Measurements from ENCODE around the gene MBLAC1. TPM values are rescaled to one million over a fixed set of nuclear protein-coding genes. Genes with fewer than 3 reads are reported as not detected.

Gene MBLAC1
- total RNA-seq, 1 donor from 2014 or later, result 4.3 TPM

DNA sequence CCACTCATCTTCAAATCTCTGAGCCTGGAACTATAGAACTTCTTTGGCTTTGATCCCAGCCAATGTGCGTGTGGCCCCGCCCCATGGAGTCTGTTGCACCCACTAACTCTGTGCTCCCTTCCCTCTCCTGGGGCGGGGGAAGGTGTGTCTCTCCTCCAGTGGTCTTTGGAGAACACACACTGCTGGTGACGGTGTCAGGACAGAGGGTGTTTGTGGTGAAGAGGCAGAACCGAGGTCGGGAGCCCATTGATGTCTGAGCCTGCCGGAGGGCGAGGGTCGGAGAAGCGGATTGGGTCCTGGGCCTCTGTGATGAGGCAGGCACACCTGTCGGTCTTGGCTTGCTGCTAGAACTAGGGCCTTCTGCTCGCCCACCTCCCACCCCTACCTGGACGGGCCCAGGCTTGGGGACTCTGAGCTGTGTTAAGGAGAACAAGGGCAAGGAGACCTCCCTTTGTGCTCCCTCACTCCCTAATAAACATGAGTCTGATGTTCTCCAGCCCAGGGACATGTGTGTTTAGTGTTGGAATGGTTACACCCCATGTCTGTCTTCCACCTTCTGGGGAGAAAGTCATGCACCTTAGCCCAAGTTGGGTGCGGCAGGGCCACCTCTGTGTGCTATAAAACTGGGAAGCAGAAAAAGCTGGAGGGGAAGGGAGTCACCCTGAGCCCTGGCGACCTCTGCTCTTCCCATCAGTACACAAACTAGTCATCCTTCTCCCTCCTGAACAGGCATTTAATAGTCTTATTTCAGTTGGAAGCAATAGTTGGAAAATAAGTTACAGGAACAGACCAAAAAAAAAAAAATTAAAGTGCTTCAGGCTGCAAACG lies 27.2 kb downstream of the MBLAC1 start:
- DNase-seq (ENCODE audit: low spot score), result no peak

DNA sequence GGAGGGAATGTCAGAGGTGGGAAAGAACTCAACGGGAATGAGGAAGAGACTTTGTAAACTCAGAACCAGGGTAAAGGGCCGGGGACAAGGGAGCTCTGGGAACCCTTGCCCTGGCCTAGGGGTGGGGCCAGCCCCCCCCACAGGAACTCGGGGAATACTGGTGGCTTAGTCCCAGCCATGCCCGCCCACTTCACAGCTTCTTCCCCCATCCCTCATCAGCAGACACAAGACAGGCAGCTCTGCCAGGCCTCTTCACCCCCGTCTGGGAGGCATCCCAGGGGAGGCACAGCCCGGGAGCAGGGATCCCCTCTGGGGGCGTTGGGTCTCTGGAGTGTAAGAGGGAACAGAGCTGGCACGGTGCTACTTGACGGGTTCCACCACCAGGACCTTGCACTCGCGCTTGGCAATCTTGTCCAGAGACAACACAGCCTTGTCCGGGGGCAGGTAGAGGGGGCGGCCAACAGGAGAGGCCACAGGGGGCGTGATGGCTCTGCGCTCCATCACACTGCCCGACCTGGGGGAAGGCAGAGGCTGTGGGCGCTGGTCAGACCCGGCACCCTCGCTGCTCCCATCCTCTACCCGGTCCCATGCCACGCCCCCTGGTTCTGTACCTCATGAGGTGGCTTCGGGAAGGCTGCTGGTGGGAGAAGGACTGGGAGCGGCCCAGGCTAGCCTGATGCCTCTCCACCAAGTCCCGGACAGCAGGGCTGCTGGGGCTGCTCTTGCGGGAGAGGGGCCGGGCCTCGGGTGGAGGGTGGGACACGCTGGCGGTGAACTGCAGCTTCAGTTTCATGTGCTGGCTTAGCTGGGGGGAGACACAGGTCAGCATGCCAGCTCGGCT lies 28.1 kb downstream of the MBLAC1 start:
- no peak for DNase-seq (ENCODE audit: low spot score)

DNA sequence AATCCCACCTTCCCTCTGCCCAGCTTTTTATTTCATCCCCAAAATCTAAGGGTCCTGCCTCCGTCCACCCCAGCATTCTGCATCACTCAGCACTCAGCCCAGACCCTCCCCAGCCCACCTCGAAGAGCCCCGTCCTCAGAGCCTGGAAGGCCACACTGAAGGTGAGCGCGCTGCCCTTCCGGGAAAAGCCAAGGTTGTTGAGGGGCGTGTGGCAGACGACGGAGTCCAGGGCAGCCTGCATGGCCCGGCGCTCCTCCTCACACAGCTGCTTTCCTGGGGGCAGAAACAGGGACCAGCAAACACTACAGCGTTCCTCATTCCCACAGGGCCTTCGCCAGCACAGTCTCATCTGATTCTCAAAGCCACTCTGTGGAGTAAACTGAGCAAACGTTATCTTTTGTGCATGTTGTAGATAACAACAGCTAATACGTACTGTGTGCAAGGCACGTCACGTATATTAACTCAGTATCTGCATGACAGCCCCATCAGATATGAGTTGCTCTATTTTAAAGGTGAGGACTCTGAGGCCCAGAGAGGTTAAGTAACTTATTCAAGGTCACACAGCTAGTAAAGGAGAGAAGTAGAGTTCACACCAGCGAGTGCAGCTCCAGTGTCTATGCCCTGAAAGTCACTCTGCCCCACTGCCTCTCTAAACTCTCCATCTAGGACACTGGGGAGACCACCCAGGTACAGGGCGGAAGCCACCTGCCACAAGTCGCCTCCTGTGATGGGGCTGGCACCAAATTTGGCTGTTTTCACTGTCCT lies 29.0 kb downstream of the MBLAC1 start:
- no peak for DNase-seq (ENCODE audit: low spot score)

DNA sequence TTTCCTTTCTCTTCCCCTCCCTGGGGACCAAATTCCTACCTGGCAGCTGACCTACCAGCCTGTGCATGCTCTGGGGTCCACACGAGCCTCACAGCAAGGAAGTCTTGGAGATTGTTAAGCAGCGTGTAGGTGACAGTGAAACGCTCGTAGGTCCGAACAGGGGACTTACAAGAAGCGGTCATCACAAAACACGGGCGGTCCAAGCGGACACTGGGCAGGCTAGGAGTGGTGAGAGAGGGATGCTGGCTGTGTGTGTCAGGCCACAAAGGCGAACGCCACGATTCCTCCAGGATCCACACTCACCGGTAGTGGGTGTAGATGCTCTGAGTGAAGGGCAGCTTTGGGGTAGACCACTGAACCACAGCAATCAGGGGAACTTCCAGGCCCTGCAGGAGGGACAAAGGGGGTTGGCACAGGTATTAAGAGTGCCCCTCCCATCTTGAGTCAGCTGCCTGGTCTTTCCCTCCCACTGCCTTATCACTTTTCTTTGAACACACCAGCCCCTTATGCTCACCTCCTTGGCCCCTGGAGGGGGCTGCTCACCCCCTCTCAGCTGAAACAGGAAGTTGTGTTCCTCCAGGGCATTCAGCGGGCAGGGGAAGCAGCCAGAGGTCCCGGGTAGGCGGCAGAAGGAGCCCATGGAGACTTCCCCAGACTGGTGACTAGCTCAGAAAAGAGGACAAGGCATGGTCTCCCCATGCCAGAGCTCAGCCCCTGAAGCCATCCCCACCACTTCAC lies 29.7 kb downstream of the MBLAC1 start:
- DNase-seq (ENCODE audit: low spot score), result no peak

DNA sequence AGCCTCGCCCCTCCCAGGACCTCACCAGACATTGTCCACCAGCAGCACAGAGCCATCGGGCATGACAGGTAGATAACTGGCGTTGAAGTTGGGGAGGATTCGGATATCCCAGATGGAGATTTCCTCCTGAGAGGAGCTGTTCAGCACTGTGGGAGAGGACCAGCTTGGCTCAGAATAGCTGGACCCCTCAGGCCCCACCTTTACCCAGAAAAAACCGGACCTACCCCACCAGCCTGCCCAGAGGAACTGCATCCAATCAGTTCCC lies 30.2 kb downstream of the MBLAC1 start:
- no peak for DNase-seq (ENCODE audit: low spot score)

DNA sequence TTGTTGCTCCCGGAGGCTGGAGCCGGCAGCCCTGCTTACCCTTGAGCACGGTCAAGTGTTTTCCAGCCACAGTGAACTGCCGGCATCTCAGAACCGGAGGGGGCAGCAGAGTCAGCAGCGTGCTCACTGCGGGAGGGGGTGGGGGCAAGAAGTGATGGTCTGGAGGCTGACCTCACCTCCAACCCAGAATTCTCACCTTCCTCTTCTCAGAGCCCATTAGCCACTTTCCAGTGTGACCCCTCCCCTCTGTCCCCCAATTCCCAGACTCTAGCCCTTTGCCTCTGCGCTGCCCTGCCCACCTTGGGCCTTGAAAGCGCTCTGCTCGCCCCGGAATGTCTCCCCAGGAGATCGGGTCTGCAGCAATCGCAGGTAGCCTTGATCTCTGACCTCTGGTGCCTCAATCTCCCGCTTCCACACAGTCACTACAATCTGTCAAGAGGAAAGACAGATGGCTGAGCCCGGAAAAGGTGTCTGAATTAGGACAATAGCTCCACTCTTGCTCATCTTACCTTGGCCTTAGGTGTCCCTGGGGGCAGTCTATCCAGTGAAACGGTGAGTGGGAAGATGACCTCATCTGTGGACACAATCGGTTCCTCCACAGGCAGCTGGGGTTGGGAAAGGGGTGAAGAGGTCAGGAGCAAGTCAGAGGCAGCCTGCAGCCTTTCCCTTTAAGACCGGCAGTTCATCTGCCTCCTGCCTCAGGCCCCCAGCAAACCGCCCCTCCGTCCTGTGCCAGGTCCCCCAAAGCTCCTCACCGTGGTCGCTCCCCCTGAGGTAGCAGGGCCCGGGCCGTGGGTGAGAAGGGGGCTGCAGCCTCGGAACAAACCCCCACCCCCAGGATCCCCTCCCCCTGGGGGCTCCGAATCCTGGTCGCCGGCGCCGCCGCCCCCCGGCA lies 30.8 kb downstream of the MBLAC1 start:
- DNase-seq (ENCODE audit: low spot score), result no peak

DNA sequence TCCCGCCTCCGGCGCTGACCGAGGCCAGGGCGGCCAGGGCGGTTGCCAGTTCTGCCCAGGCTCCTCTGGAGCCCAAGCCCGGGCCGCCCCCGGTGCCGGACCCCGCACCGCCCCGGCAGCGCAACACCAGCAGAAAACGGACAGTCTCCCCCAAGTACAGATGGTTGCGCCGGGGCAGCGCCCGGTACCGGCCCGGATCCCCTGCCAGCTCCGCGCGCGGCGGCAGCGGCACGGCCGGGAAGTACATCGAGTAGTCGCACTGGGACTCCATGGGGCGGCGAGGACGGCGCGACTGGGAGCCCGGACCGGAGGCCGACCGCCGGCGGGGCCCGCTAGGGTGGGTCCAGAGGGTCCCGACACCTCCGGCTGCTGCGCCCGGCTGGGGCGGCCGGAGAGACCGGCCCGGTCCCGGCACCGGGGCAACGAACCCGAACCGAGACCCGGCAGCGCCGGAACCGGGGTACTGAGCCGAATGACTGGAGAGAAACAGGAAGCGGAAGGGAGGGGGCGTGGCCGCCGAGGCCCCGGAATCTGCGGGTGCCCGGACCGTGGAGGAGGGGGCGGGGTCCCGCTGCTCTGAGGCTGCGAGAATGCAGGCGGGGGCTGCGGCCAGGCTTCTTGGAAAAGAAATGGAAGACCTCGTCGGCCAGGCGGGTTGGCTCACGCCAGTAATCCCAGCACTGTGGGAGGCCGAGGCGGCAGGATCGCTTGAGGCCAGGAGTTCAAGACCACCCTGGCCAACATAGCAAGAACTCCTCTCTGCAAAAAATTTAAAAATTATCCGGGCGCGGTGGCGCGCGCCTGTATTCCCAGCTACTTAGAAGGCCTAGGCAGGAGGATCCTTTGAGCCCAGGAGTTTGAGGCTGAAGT lies 31.7 kb downstream of the MBLAC1 start, which contains the start of gene TRAPPC14:
Gene TRAPPC14, minus strand, starts transcription at position 495 of the 870 bp plus-strand sequence. Its CDS starts 224 bp downstream, at position 271.
- peak; percentile 92 for DNase-seq (ENCODE audit: low spot score)

DNA sequence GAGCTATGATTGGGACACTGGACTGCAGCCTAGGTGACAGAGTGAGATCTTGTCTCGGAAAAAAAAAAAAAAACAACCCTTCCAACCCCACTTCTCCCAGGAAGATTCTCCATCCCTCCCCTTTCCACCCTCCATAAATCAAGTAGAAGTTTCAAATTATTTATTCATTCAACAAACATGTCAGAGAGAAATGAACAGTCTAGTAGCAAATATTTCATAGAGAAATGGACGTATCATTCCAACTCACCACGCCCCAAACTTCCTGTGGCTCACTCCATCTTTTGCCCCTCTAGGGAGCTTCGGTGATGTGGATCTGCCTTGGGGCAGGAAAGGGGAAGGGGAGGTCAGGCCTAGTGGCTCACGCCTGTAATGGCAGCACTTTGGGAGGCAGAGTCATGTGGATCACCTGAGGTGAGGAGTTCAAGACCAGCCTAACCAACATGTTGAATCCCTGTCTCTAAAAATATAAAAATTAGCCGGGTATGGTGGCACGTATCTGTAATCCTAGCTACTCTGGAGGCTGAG lies 32.4 kb downstream of the MBLAC1 start:
- DNase-seq (ENCODE audit: low spot score), result no peak

DNA sequence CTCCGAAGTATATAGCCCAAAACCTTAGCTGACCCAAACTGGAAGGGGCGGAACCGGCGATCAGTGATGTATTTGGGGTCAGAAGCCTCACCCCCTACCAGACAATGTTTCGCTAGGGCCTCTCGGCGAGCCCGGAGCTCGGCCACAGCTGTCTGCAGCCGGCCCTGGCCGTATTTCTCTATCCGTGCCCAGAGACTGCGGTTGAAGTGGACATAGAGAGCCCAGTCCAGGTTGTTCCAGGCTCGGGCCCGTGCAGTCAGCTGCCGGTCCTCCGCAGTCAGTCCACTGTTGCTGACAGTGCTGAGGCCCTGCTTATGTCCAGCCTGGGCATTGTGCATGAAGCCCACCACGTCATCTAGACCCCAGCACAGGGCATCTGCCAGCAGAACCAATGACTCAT lies 33.3 kb downstream of the MBLAC1 start:
- DNase-seq (ENCODE audit: low spot score), result no peak

DNA sequence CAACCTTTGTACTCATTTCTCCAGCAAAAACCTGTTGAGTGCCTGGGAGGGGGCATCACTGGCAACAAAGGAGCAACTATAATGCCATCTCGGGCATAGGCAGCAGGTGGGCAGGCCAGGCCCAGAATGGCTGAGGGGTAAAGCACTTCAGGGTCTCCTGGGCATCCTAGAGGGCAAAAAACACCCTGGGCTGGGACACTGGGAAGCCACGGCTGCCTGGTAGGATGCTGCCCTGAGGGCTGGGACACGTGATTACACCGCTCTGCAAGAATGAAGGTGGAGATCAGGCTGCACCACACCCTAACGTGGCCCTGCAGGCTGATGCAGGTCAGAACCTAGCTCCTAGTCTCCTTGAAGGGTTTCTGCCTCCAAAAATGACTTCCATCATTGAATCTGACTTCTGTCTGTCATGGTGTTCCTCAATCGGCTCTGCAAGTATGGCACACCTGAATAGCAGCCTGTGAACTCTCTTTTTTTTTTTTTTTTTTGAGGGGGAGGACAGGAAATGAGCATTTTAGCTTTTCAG lies 36.3 kb downstream of the MBLAC1 start:
- peak; percentile 56 for DNase-seq (ENCODE audit: low spot score)

DNA sequence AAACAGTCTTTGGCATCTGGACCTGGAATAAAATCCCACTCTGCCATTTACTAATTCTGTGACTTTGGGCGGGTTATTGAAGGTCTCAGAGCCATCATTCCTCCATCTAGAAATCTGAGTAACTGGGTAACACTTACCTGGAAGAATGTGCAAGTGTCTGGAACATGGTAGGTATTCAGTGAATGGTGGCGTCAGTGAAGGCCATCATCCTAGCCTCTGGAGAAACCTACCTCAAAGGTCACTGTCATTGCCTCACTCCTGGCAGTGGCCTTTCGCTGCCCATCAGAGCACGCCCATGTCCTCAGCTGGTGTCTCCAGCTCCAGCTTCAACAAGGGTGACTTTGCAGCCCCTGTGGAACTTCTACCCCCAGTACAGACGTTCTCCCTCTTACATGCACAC lies 37.1 kb downstream of the MBLAC1 start:
- DNase-seq (ENCODE audit: low spot score), result no peak

DNA sequence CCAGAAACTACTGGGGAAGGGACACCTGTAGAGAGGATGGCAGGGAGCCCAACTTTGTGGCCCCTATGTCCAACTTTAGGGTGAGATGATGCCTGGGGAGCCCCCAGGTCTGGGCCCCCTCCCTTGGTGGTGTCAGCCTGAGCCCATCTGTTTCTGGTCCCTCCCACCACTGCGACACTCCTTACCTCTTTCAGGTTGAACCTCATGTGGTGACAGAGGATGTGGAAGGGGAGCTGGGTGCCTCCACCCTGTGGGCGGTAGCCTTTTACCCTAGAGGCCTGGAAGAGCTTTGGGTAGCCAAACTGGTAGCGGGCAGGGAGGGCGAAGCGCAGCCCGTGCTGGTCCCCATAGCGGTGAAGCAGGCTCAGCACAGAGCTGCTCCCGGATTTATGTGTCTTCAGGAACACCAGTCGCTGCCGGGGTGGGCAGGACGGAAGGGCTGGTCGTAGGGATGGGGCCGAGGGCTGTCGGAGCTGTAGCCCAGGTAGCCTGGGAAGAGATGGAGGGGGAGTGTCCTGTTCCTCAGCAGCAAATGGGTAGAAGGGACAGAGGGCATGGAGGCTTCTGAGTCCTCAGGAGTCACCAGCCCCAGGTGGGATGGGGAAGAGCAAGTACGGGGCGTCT lies 39.7 kb downstream of the MBLAC1 start:
- no peak for DNase-seq (ENCODE audit: low spot score)

DNA sequence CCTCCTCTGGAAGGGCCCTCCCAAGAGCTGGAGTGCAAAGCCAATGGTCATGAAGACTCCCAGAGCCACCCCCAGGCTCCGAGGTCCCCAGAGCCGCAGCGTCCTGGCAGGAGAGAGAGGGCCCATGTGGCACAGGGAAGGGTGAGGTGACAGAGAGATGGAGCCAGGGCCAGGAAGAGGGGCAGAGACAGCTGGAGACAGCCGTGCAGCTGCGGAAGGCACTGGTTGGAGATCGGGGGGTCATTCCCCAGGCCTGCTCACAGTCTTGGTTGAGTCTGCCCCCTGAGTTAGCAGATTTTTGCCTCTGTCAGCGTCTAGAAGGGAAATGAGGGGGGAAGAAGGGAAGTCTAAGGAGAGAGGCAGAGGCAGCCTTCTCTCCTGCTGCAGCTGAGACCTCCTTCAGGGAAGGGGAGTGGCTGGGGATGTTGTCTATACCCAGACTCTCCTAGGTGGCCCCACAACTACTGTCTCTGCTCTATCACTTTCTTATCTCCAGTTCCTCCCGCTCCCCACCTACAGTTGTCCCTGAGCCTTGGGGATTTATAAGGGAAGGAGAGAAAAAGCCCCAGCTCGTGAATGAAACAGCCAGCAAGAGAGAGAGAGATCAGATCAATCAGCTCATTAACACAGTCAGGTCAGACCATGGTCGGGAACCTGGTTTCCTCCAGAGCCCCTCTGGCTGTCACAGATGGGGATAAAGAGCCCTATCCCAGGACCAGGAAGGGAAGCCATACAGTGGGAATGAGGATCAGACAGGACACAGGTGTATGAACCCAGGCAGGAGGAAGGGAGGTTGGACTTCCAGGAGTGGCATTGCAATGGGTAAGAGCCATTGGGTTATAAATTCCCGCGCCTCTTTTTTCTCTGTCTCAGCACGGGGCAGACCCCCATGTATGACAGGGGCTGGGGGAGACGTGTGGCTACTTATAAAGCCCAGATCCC lies 40.5 kb downstream of the MBLAC1 start:
- DNase-seq (ENCODE audit: low spot score), result no peak

DNA sequence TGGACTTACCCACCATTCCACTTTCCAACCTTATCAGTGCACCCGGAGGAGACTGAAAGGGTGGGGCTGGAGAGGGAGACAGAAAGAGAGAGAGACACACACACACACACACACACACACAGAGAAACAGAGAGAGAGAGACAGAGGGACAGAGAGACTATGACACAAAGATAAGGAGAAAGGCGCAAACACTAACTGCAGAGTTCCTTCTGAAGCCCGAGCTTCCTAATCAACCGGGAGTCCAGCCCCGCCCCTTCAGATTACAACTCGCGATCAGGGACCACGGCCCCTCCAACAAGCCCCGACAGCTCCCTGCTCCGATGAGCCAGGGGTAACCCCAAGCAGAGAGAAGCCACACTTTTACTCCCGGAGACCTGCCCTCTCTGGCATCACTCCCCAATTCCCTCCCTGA lies 41.2 kb downstream of the MBLAC1 start:
- no peak for DNase-seq (ENCODE audit: low spot score)

DNA sequence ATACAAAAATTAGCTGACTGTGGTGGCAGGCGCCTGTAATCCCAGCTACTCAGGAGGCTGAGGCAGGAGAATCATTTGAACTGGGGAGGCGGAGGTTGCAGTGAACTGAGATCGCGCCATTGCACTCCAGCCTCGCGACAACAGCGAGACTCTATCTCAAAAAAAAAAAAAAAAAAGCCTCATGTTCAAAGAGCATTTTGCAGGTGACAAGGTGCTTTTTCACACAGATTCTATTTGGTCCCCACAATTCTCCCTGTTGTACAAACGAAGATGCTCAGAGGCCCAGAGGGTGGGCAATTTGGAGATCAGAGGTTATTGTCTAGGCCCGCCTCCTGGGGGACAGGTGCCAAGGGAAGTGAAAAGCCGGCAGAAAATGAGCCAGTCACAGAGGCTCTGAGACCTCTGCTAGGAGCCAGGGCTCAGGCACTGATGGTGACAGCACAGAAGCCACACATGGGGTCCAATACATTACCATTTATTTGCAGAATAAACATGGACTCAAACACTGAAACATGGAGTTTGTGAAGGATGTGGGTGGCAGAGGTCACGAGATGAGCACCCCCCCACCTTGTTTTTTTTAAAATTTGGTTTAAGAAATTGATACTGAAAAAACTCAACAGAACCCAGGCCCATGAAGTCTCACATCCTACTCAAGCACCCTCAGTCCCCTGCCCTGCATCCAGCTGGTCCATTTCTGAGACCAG lies 42.5 kb downstream of the MBLAC1 start:
- no peak for DNase-seq (ENCODE audit: low spot score)

DNA sequence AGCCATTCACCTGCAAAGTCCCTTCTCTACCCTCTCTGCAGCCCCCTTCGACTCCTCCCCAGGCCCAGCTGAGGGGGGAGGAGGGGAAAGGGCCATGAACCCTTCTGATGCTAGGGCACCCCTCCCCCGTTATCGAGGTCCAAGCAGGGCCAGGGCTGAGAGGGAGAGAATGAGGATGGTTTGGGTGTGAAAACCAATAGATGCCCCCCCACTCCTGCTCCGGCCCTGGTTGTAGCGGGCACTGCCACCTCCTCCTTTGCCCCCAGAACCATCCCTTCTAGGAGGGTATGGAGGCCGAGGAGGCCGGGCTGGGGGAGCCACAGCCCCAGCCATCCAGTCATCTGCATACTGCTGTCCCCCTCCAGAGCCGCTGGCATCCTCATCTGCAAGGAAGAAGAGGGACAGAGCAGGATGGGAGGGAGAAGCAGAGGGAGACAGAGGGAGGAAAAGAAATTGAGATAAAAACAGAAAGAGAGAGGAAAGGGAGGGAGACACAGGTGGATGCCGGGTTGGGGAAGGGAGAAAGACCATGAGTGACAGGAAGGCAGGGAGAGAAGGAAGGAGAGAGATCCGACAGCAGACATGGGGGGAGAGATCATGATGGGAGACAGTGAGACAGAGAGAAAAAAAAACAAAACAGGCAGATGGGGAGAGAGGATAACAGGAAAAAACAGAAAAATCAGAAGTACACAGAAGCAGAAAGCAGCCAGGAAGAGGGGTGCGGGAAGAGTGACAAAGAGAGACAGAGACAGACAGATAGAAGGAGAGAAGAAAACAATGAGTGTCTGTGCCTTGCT lies 43.5 kb downstream of the MBLAC1 start:
- DNase-seq (ENCODE audit: low spot score), result no peak

Data from mucosa of gallbladder (tissue), 1 donor.